Activated CD8-positive, alpha-beta memory T cell treated with anti-CD3 and anti-CD28 coated beads for 24 hours (primary cell): ENCODE data around the gene SYNDIG1.

ENCODE experiments used
- DNase-seq: peaks from one replicate; pipeline ENCODE4 v3.0.0-alpha.2; 2020

Gene SYNDIG1

DNA sequence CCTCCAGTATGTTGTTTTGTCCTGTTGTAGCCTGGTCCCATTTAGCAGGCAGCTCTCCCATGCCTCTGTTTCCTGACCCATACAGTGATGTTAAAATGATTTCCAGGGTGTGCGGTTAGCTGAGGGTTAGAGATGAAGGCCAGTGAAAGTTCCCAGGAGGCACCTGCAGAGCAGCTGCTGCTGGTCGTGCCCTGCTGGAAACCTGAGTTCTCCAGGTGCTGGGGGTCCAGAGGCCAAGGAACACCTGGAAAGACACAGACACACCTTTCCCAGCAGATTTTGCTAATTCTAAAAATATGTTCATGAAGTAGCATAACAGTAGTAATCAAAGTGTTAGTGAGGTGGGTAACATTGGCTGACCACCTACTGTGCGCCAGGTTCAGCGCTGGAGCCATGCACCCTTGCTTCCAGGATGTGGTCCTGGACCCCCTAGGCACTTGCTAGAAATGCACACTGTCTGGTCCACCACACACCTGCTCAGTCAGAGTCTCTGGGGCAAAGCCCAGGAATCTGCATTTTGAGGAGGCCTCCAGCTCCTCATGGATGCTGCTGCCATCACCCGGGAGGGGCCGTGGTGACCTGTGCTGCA is 118.7 kb downstream of the SYNDIG1 start:
- peak; percentile 7 for DNase-seq

DNA sequence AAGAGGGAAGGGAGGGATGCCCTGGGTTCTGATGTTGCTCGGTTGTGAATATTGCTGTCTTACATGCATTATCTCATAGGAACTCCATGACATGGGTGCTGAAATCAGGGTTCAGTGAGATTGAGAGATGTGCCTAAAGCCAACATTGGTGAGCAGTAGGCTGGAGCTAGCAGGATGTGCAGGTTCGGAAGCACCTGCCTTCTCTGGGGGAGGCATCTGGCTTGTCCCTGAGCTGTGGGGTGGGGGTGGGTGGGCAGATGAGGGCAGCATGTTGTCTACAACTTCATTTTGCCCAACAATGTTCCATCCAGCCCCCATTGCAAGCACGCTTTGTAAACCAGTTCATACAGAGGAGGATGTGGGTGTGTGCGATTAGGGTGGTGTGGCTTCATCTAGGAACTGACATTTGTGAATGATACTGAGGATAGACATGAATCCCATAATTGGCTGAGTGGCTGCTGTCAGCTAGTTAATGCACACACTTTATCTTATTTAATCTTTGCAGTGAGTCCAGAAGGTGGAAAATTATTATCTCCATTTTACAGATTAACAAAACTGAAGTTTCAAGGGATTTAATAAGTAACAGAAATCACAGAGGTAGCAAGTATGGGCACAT is 119.4 kb downstream of the SYNDIG1 start:
- no peak for DNase-seq

DNA sequence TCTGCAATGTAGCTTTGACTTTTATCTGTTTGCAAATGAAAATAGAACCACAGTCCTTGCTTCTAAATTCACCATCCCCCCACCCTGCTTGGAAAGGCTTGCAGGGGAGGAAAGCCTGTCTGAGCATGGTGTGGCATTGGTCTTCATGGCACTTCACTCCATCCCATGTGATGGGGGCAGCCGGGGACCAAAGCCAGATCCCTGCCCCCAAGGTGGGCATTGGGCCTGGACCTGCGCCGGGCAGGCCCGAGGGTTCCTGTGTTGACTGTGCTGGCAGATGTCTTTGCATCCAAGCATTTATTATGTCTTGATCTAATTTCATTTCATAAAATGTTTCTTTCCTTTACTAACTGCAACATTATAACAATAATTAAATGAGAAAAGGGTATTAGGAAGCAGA is 120.0 kb downstream of the SYNDIG1 start:
- DNase-seq: peak; percentile 11

DNA sequence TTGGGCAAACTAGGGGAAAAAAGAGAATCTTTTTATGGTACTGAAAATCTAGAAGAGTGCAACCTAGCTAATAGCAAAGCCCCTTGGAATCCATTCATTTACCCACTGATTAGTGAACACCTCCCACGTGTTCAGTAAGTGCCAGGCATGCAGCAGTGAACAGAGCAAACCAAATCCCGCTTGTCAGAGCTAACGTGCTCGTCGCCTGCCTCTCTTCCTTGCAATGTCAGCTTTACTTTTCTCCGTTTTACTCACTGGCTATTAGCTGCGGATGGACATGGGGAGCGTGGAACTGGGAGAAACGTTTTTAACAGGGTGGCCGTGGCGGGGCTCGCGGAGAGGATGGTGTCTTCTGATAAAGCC is 120.4 kb downstream of the SYNDIG1 start:
- no peak for DNase-seq

DNA sequence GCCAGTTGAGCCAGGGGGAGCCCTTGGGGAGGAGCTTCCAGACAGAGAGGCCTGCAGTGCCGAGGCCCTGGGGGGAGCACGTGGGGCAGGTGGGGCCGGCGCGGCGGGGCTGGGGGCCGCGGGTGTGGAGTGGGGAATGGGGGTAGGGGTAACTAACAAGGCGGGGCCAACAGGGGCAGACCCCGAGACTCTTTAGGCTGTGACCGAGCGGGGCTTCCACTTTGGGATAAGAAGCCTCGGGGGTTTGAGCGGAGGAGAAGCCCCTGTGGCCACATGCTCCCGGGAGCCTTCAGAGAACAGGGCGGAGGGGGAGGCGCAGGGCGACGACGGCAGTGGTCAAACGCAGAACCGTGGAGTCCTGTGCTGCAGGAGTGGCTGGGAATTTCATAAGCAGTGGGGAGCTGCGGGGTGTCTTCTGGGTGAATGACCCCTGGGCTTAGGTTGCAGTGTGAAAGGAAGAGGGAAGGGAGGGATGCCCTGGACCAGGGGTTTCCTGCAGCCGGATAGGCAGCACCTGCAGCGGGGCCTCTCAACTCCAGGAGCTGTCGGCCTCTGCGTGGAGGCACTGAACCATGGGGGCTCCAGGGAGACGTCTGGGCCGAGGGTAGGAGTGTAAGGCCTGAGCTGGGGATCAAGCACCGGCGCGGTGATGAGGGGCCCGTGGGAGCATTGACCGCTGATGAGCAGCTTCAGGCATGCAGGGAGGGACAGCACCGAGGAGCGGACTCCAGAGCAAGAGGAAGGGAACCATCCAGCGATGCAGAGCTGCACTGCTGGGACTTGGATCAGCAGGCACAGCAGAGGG is 121.0 kb downstream of the SYNDIG1 start:
- peak; percentile 32 for DNase-seq

DNA sequence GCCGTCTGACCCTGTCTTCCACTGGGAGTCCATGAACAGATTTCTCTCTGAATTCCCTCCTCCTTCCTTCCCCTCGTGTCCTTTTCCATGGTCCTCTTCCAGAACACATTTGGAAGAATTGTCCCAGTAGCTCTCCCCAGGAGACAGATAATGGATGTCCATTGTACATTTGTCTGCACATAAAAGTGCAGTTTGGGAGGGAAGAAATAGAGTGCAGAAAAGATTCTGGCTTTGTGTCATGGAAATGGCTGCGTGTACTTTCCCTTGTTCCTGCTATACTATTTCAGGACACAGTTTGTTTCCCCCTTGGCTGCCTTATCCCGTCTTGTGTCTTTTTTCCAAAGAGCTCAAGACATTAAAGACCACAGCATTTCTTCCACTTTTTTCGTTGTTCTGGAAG is 127.6 kb downstream of the SYNDIG1 start:
- no peak for DNase-seq

DNA sequence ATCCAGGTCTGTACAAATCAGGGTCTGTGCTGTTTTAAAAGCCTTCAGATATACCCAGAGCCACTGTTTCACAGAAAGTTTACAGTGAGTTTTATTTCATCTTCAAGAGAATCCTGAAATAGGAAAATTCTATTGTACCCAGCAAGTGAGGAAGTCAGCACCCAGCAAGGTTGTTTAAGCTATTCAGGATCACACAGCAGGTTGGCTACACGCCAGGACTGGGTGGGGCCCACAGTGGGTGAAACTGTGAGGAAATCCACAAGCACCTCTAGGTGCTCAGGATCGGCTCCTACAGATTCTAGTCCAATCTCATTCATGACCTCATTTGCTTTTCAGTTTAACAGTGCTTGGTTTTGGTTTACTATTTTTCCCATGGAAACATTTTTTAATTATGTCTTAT is 128.9 kb downstream of the SYNDIG1 start:
- peak; percentile 41 for DNase-seq

DNA sequence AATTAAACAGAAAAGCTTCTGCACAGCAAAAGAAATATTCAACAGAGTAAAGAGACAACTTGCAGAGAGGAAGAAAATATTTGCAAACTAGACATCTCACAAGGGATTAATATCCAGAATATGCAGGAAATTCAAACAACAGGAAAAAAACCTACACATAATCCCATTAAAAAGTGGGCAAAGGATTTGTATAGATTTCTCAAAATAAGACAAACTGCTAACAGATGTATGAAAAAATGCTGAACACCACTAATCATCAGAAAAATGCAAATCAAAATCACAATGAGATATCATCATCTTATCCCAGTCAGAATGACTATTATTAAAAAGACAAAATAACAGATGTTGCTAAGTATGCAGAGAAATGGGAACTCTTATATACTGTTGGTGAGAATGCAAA is 129.6 kb downstream of the SYNDIG1 start:
- no peak for DNase-seq

DNA sequence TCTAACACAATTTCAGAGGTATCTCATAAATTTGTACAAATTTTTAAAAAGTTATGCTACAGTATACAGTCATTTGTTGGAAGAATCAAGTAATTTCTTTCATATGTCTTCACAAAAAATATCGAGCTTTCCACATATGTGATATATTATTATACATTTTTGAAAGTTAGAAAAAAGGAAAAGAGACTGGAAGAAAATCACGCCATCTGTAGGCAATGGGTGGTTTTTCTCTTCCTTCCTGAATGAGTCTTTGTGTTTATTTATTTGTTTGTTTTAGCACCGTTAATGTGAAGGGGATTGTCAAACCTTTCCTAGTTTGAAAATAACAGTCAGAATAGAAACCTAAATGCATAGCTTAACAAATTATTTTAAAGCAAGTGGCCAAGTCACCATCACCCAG is 130.6 kb downstream of the SYNDIG1 start:
- no peak for DNase-seq

DNA sequence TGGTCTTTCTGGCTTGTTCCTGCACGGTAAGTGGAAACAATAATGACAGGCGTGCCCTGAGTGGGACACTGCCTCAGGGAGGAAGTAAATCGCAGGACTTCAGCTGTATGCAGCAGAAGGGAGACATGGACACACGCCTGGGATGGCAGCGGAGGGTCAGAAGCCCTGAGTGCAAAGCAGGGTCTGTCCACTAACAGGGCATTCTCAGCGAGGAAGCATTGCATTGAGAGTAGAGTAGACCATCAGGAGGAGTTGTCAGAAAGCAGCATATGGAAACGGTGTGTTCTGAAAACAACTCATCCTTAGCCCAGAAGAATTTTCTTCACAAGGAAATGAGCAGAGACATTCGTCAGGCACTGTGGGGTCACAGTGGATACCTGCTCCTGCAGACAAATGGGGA is 134.0 kb downstream of the SYNDIG1 start:
- DNase-seq: peak; percentile 32

DNA sequence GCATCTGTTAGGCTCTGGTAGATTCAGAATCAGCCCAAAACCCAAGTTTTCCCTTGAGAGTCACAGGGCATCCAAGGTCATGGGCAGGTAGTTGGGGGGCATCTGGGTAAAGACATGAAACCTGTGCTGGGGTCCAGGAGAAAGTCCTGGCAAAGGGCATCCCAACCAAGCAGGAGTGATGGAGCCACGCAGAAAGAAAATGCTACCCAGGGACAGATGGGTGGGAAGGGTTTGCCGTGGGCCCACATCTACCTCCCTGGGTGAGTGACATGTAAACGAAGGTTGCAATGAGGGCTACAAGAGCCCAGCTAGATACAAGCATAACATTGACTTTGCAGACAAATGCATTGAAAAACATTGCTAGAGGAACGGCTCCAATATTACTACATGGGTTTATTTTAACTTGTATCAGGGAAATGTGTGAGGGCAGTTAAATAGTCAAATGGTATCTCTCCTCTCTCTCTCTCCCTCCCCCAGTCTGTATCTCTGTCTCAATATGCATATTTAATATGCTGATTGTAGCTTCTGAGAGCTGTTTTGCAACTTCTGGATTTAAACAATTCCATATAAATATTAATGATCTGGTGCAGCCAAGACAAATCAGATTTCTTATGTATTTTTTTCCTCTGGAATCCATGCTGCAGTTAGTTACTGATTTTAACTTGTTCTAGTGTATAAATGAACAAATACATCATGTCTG is 135.7 kb downstream of the SYNDIG1 start:
- no peak for DNase-seq

DNA sequence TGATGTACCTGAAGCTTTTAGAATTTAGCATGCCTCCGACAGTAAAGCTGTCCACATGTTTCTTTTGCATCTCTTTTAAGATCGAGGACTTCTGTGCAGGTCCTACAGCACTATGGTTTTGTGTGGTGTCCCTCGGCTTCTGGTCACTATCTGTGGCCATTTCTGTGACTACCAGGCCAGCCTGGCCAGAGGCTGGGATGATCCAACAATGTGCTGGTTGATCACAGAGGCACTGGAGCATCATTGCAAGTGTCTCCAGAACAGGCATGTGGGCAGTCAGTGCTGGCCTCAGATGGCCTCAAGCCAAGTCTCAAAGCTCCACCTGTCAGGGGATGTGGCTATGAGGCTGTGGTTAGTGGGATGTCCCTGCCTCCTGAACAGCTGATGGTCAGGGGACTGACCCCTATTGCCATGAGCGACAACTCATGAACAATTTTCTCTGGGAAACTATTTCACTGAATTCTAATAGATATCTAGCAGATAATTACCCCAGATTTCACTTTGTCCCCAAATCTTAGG is 136.6 kb downstream of the SYNDIG1 start:
- peak; percentile 5 for DNase-seq

DNA sequence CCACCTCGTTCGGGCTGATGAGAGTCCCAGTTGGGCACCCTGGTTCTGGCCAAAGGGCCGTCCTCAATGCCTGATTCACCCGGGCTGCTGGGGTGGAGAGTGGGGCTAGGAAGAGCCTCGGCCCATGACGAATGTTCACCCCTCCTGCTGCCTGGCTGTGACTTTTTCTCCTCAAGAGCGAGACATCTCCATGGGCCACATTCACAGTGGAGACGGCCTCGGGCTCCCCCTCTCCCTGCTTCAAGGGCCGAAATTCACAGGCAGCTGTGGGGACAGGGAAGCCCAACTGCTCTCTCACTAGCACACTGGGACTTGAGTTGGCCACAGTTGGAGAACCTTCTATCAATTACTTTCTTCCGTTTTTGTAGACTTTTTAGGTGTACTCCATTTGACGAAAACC is 138.0 kb downstream of the SYNDIG1 start:
- peak; percentile 15 for DNase-seq

DNA sequence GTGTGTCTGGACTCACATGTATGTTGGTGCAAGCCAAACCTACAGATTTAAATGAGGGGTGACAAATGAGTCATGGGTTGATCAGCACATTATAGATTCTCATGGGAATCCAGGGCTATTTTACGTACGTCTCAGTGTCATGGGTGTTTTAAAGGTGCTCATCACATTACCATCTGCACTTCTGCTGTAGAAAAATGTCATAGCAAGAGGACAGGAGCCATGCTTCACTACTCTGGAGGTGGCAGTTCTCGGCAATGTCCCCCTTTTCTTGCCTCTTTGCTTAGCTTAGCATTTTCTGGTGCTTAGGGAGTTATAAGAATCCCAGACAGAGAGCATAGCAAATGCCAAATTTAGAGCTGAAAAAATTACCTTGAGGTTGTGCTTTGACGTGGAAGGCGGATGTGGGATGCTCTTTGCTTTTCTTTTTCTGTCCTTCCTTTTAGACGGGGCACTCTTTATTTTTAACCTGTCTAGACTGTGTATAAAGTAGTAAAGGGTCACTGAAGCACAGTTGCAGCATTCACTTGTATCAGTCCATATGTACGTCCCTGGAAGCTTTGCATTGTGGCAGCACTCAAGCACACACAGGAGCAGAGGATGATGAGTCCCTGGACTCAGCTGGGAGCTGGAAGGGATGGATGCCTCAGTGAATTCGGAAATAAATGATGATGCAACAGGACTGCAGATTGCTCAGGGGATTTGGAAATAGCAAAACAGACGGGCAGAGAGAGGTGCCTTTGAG is 139.7 kb downstream of the SYNDIG1 start:
- peak; percentile 7 for DNase-seq

DNA sequence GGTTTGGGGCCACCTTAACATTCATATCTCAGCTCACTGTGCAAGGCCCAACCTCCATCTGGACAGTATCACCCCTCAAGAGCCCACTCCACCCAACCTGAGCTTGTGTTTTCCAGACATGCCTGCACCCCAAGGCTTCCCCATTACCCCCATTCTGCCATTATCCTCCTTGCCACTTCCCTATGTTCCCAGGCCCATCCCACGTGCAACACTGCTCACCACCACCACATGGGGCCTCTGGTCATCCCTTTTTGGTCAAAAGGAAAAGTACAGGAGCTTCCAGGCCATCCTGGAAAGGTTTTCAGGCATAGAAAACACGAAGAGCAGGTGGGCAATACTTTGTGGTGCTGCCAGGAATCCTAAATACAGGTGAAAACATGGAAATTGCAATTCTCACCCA is 140.3 kb downstream of the SYNDIG1 start:
- DNase-seq: peak; percentile 5

DNA sequence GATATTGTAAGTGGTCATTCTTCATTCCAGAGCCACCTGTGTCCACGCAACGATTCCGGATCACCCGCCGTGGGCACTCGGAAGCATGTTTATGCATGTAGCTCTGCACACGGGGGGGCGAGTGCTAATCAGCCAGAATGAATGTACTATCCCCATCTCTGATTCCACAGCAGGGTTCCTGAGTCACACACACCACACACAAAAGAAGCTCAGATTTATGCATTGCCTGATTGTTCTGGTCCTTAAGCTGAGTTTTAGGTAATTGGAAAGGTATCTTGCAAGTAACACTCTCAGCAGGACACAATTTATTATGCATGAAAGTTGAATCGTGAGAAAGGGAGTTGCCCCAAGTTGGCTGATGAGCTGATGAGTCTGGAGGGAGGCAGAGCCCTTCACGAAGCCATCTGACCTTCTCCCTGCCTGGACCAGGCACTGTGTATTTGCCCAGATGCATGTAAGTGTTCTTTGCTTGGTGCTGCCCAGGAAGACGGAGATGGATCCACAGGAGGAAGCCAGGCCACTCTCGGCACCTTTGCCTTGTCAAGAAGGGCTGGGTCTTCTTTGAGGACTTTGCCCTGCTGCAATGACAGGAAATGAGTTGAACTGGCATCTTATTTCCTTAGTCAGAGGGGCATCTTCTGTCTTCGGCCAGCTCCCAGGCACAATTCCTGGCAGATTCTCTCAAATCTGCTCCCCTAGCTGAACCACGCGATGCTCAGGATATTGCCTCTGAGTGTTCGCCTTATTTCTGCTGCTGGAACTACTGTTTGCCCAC is 141.1 kb downstream of the SYNDIG1 start:
- DNase-seq: peak; percentile 28

DNA sequence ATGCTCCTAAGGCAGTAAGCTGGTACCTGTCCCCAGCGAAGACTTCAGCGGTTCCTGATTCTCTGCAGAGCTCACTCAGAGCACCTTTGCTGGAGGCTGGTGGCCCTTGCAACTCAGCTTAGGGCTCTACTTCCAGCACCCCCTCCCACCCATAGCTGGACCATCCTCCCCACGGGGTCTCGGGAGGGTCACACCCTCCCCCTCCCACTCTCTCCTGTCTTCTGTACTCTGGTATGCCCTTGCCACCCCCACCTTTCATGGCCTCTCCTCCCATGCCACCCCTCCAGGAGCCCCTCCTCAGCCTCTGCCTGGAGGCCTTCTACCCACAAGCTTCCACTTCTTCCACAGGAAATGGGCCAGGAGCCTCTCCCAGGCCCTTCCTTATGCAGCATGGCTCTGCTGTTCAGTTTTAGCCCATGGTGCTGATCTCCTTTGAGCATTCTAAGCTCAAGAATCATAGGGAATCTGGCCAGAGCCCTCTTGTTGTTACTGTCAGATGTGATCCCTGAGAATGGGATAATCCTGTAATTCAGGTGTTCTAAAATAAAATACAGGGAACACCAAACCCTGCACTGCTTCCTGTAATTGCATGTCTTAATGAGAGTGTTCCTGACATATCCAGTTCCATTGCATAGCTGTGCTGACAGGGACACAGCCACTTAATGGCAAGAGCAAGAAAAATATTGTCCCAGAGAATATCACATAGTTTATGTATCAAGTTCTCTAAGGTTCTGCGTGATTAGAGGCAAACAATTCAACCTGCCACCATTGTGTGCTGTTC is 142.1 kb downstream of the SYNDIG1 start:
- DNase-seq: no peak

DNA sequence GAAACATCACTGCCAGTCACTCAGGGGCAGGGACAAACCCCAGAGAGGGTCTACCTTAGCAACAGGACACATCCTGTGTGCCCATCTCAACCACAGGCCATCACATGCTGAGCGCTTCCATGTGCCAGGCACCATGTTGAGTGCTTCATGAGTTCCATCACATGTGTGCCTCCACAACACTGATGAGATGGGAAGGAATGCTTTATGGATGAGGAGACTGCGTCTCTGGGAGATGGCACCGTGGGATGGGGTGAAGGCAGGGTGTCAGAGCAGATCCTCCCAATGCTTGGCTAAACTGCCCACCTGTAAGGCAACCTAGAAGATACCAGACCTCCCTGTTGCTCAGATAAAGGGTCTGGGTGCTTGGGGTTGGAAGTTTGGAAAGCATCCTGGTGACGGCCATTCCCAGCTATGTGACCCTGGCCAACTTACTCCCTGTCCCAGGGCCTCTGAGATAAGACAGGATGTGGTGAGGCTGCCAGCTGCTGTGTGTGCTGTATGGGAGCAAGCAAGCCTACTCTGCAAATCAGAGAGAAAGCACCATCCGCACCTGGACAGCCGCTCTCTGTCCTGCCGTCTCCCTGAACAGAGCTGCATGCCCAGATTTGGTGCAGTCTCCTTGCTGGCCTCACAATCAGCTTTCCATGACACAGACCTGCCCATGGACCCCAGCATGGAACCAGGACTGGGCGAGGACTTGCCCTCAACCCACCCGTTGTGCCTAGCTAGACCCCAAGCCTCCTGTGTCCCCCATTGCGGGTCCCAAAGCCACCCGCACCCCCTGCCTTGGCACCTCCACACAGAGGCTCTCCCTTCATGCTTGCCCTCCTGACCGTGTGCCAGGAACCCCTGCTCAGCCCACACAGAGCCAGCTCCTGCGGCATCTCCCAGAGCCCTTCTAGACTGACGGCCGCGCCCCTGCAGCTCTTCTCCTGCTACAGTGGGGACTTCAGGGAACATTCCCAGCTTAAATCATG is 143.7 kb downstream of the SYNDIG1 start:
- no peak for DNase-seq

DNA sequence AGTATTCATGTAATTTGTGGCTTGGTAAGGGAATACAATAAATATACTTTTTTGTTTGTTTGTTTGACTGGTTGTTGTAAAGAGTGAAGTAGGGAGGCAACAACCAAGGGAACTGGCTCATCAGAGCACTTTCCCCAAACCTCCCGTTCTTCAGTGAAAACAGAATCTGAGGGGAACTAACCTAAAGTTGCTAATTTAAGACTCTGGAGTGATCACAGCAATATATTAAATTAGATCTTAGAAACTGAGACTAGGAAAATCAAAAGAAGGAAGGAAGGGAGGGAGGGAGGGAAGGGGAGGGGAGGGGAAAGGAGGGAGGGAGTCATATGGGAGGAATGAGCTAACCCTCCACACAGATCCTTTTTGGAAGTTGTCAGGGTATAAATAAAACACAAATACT is 144.9 kb downstream of the SYNDIG1 start:
- DNase-seq: no peak

DNA sequence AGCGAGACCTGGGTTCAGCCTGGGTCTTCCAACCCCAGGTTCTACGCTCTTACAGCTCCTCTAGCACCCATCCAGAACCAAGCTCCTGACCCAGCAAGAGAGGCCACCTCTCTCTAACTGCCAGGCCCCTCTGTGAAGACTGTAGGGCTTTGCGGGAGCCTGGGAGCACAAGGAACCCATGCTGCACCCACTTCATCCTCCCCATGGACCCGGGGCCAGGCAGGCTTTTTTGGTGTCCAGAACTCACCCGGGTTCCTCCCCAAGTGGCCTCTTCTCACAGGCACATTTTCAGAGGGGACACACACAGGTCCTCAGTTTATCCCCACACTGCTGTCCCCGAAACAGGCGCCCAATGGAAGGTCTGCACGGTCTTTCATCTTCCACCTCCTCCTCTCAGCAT is 145.9 kb downstream of the SYNDIG1 start:
- no peak for DNase-seq
